ENCODE data around the gene GNAO1.

GRCh38 chr16:56288019-56288418 is 96.7 kb downstream of the GNAO1 start:
- no peak for TF ChIP-seq CTCF (IDR thresholded peaks at IDR 0.05)
- no peak for TF ChIP-seq ZFX (IDR thresholded peaks at IDR 0.05; ENCODE audit: borderline replicate concordance)
